Pancreas (tissue), 10 donors: Measurements from ENCODE around the gene GPX4. TPM values are rescaled to one million over a fixed set of nuclear protein-coding genes. Genes with fewer than 3 reads are reported as not detected.

Experiments used
- ATAC-seq, 4 donors: fragments of 200-7000 bp; cut with Tn5 transposase; one replicate each; pipeline versions ENCODE4 v1.8.0 to v1.9.1; 2020; ENCODE audit warnings: mild to moderate bottlenecking in 4 of 4, moderate library complexity in 4 of 4
- DNase-seq, 6 donors: peaks; one replicate each; pipeline ENCODE4 v3.0.0-alpha.2; 2020
- FAIRE-seq: peaks from 2 replicates; lab custom pipeline; 2012; peaks lifted over from hg19 to GRCh38; lab: Jason Lieb, UNC
- H3K27ac ChIP-seq, 4 donors: fragments of 200-600 bp; sonication (generic); 1 replicate in 3 of 4; 2 replicates in 1 of 4; pipeline versions ENCODE4 v1.5.0 to v1.8.0; 2020
- H3K27me3 ChIP-seq, 4 donors: fragments of 200-600 bp; one replicate each; pipeline ENCODE4 v1.8.0; 2021
- H3K36me3 ChIP-seq, 3 donors: fragments of 200-600 bp; sonication (generic) in 1 of 3; one replicate each; pipeline versions ENCODE4 v1.5.0 to v1.8.0; 2020 to 2021
- H3K4me1 ChIP-seq, 3 donors: fragments of 200-600 bp; one replicate each; pipeline ENCODE4 v1.8.0; 2021
- H3K4me3 ChIP-seq, 4 donors: fragments of 200-600 bp; sonication (generic) in 2 of 4; one replicate each; pipeline versions ENCODE4 v1.5.0 to v1.8.0; 2020 to 2021
- H3K9me3 ChIP-seq, 4 donors: fragments of 200-600 bp; one replicate each; pipeline ENCODE4 v1.8.0; 2021
- CTCF ChIP-seq, 4 donors: fragments of 200-600 bp; sonication (generic) in 3 of 4; IDR thresholded peaks; one replicate each; pipeline versions ENCODE4 v1.5.0 to v1.8.0; 2021; ENCODE audit warnings: antibody characterized with exemption in 4 of 4
- WGBS, 2 donors: extraction: QIAGEN DNeasy Blood & Tissue Kit; methylation state at CpG; one replicate each; pipeline ENCODE4 v1.1.7; 2013; 5-methylcytosine and 5-hydroxymethylcytosine counted together
- intact Hi-C, 3 donors: fragments of 100-400 bp; cut with DNase I; formaldehyde crosslinking; loops; one replicate each; pipeline versions ENCODE4 v1.11.1 to v1.14.2; 2022
- polyA plus RNA-seq, 2 donors: library from polyadenylated mRNA; stranded (reverse); fragments of 200-250 nt; gene quantifications; one replicate each; pipeline ENCODE4 v1.2.3, GENCODE V29; 2013
- total RNA-seq, 6 donors: library from RNA; stranded (reverse); fragmentation: NEBNext Ultra II Directional in 4 of 6; extraction: Animal tissue kit (Norgen Biotek cat#: 25700) in 4 of 6; gene quantifications; one replicate each; pipeline versions ENCODE4 v1.2.1 to v1.2.4, GENCODE V29; 2021 to 2023
- donor health status: healthy with polysubstance abuse.
- donor health status: DM: no; HTN: no; CAD: no; lungs with moderate emphysema.
- donor health status: DM: no; HTN: no; CAD: no.
- donor health status: control.
- donor health status: control.
- donor health status: Bipolar disorder and iron deficiency.
- donor health status: DM: yes; HTN: yes; CAD: no.
- donor health status: DM: no; HTN: no; CAD: no.
- donor health status: DM: no; HTN: no; CAD: no.
- donor health status: DM: yes; HTN: yes; CAD: no.

Gene GPX4
- total and polyA plus RNA-seq, 8 donors, result 48.8 to 290 (median 76.8) TPM

- peaks cover 0 to 8% (median 0%) of the 10 kb centered on the region in 3 donors for H3K4me1 ChIP-seq
- WGBS, 2 donors, result 91 to 92% methylated on average over 35 of the region's 35 CpGs
- no peaks in the 10 kb centered on the region for H3K27me3 ChIP-seq
- no peak overlapping the region for H3K4me3 ChIP-seq
- TF ChIP-seq CTCF (IDR thresholded peaks at IDR 0.05), result no peak
- DNase-seq (no peak), ATAC-seq (no peak), FAIRE-seq (no peak)
- H3K27ac ChIP-seq, result peak overlapping the region in 1 of 4 donors; percentile 12
- intact Hi-C loops, result no loop called here
- H3K36me3 ChIP-seq, result peaks cover 0 to 20% (median 0%) of the 10 kb centered on the region in 3 donors
- no peaks in the 10 kb centered on the region for H3K9me3 ChIP-seq
These were observed 48.3 kb downstream of the GPX4 start for GRCh38 chr19:1151917-1152587.

GRCh38 chr19:1153891-1154730, 50.3 kb downstream of the GPX4 start:
- WGBS, 2 donors, result 94% methylated on average over 49 to 58 of the region's 58 CpGs
- DNase-seq (peak in 2 of 6 donors; percentile 35 to 67), ATAC-seq (peak in 1 of 4 donors; percentile 1), FAIRE-seq (no peak)
- Histone ChIP-seq H3K27ac (peak overlapping the region in 2 of 4 donors; percentile 65 to 82), H3K27me3 (no peaks in the 10 kb centered on the region), H3K4me3 (peak overlapping the region in 1 of 4 donors; percentile 30), H3K9me3 (no peaks in the 10 kb centered on the region), H3K4me1 (peaks cover 0 to 8% (median 0%) of the 10 kb centered on the region in 3 donors), H3K36me3 (peaks cover 0 to 12% (median 0%) of the 10 kb centered on the region in 3 donors)
- intact Hi-C loops, result no loop called here
- TF ChIP-seq CTCF (IDR thresholded peaks at IDR 0.05), result no peak

- H3K4me1 ChIP-seq, result peaks cover 0 to 8% (median 0%) of the 10 kb centered on the region in 3 donors
- DNase-seq, result peak in 5 of 6 donors; percentile 54 to 82 (median 65)
- no peaks in the 10 kb centered on the region for H3K9me3 ChIP-seq
- peak overlapping the region in 1 of 4 donors; percentile 30 for H3K4me3 ChIP-seq
- ATAC-seq, result peak; percentile 57 to 81 (median 76)
- H3K36me3 ChIP-seq, result peaks cover 0 to 7% (median 0%) of the 10 kb centered on the region in 3 donors
- peak overlapping the region in 3 of 4 donors; percentile 31 to 82 (median 65) for H3K27ac ChIP-seq
- intact Hi-C loops, result no loop called here
- FAIRE-seq, result no peak
- WGBS, 2 donors, result 49 to 57% methylated on average over 30 to 32 of the region's 32 CpGs
- no peaks in the 10 kb centered on the region for H3K27me3 ChIP-seq
- no peak for TF ChIP-seq CTCF (IDR thresholded peaks at IDR 0.05)
These were observed 51.0 kb downstream of the GPX4 start for GRCh38 chr19:1154731-1155351.

- no peaks in the 10 kb centered on the region for H3K27me3 ChIP-seq
- H3K36me3 ChIP-seq, result peaks cover 0 to 7% (median 0%) of the 10 kb centered on the region in 3 donors
- no peaks in the 10 kb centered on the region for H3K9me3 ChIP-seq
- ATAC-seq (peak in 3 of 4 donors; percentile 10 to 36 (median 17)), FAIRE-seq (no peak), DNase-seq (peak in 1 of 6 donors; percentile 28)
- peaks cover 0 to 8% (median 0%) of the 10 kb centered on the region in 3 donors for H3K4me1 ChIP-seq
- 81 to 87% methylated on average over 28 to 29 of the region's 29 CpGs for WGBS, 2 donors
- intact Hi-C loops, result no loop called here
- H3K4me3 ChIP-seq, result peak overlapping the region in 1 of 4 donors; percentile 30
- TF ChIP-seq CTCF (IDR thresholded peaks at IDR 0.05), result no peak
- H3K27ac ChIP-seq, result peak overlapping the region in 3 of 4 donors; percentile 31 to 82 (median 65)
These were observed 51.8 kb downstream of the GPX4 start for GRCh38 chr19:1155352-1156304.
